ENCODE data around the gene PDZRN4. TPM values are rescaled to one million over a fixed set of nuclear protein-coding genes. Genes with fewer than 3 reads are reported as not detected.

Gene PDZRN4
- total RNA-seq, 4 donors from 2014 or later: 0.42 to 4.4 (median 2.4) TPM

- H3K4me3 ChIP-seq: no peak overlapping the region
- no peak for DNase-seq (ENCODE audit: low spot score in 2 of 2)
- H3K27me3 ChIP-seq: no peaks in the 10 kb centered on the region
- WGBS: 4% methylated on average over 1 of the region's 1 CpG
- H3K27ac ChIP-seq: no peak overlapping the region
- TF ChIP-seq CTCF (IDR thresholded peaks at IDR 0.05) (no peak), POLR2AphosphoS5 (IDR thresholded peaks at IDR 0.05) (no peak), POLR2A (IDR thresholded peaks at IDR 0.05) (no peak), EP300 (IDR thresholded peaks at IDR 0.05) (no peak)
- H3K36me3 ChIP-seq: no peaks in the 10 kb centered on the region
- no peaks in the 10 kb centered on the region for H3K9me3 ChIP-seq
- no peaks in the 10 kb centered on the region for H3K4me1 ChIP-seq
Observed at GRCh38 chr12:41521872-41522379, 333.8 kb downstream of the PDZRN4 start.

GRCh38 chr12:41527062-41527461, 338.9 kb downstream of the PDZRN4 start:
- WGBS: 82% methylated on average over 2 of the region's 2 CpGs
- H3K27me3 ChIP-seq: no peaks in the 10 kb centered on the region
- no peak overlapping the region for H3K27ac ChIP-seq
- H3K9me3 ChIP-seq: no peaks in the 10 kb centered on the region
- no peaks in the 10 kb centered on the region for H3K4me1 ChIP-seq
- TF ChIP-seq POLR2A (IDR thresholded peaks at IDR 0.05) (no peak), POLR2AphosphoS5 (IDR thresholded peaks at IDR 0.05) (no peak), CTCF (IDR thresholded peaks at IDR 0.05) (no peak), EP300 (IDR thresholded peaks at IDR 0.05) (no peak)
- H3K4me3 ChIP-seq: no peak overlapping the region
- no peaks in the 10 kb centered on the region for H3K36me3 ChIP-seq
- DNase-seq (ENCODE audit: low spot score in 2 of 2): no peak

DNA sequence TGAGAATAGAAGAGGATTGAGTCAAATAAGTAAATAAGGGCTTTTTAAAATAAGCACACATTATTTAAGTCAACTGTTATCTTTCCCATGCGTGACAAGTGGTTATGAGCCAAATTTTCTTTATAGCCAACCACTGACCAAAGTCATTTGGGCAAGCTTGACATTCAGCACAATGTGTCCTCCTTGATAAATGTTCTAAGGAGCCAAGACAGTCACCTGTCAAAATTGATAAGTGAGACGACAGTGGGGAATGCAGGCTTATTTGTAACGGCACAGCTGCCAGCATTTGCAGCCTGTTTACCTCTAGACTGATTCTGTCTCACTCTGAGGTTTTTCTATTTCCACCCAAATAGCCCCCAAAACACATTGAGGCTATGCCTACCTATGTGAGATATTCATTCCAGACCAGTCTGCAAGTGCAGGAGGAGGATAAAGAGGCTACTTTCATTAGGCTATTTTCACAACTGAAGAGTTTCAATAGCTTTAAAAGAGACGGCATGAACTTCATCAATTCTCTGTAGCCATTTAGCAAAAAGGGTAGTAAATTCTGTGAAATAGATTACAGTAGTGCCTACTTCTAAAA, 339.5 kb downstream of the PDZRN4 start:
- no peak overlapping the region for H3K27ac ChIP-seq
- H3K4me1 ChIP-seq: no peaks in the 10 kb centered on the region
- no peaks in the 10 kb centered on the region for H3K36me3 ChIP-seq
- H3K9me3 ChIP-seq: no peaks in the 10 kb centered on the region
- DNase-seq (ENCODE audit: low spot score in 2 of 2): no peak
- no peak for TF ChIP-seq POLR2A (IDR thresholded peaks at IDR 0.05)
- TF ChIP-seq POLR2AphosphoS5 (IDR thresholded peaks at IDR 0.05): no peak
- no peak for TF ChIP-seq CTCF (IDR thresholded peaks at IDR 0.05)
- no peak for TF ChIP-seq EP300 (IDR thresholded peaks at IDR 0.05)
- WGBS: 82% methylated on average over 4 of the region's 4 CpGs
- no peak overlapping the region for H3K4me3 ChIP-seq
- H3K27me3 ChIP-seq: no peaks in the 10 kb centered on the region

GRCh38 chr12:41528874-41529273, 340.8 kb downstream of the PDZRN4 start:
- TF ChIP-seq POLR2AphosphoS5 (IDR thresholded peaks at IDR 0.05) (no peak), EP300 (IDR thresholded peaks at IDR 0.05) (no peak), POLR2A (IDR thresholded peaks at IDR 0.05) (no peak), CTCF (IDR thresholded peaks at IDR 0.05) (no peak)
- no peak for DNase-seq (ENCODE audit: low spot score in 2 of 2)
- Histone ChIP-seq H3K9me3 (no peaks in the 10 kb centered on the region), H3K36me3 (no peaks in the 10 kb centered on the region), H3K4me1 (no peaks in the 10 kb centered on the region), H3K4me3 (no peak overlapping the region), H3K27me3 (no peaks in the 10 kb centered on the region), H3K27ac (no peak overlapping the region)
- 94% methylated on average over 3 of the region's 3 CpGs for WGBS

- Histone ChIP-seq H3K4me3 (no peak overlapping the region), H3K9me3 (no peaks in the 10 kb centered on the region), H3K27me3 (no peaks in the 10 kb centered on the region), H3K4me1 (no peaks in the 10 kb centered on the region), H3K27ac (no peak overlapping the region), H3K36me3 (no peaks in the 10 kb centered on the region)
- TF ChIP-seq EP300 (IDR thresholded peaks at IDR 0.05) (no peak), POLR2AphosphoS5 (IDR thresholded peaks at IDR 0.05) (no peak), CTCF (IDR thresholded peaks at IDR 0.05) (no peak), POLR2A (IDR thresholded peaks at IDR 0.05) (no peak)
- 72% methylated on average over 5 of the region's 5 CpGs for WGBS
- no peak for DNase-seq (ENCODE audit: low spot score in 2 of 2)
Observed at GRCh38 chr12:41530441-41530840, 342.3 kb downstream of the PDZRN4 start.

All from suprapubic skin (tissue), 4 donors.